Ascending aorta (tissue), 2 donors: ENCODE measurements around the gene OR7A5. TPM values are rescaled to one million over a fixed set of nuclear protein-coding genes. Genes with fewer than 3 reads are reported as not detected.

ENCODE experiments used
- DNase-seq, 2 donors: peaks; one replicate each; pipeline ENCODE4 v3.0.0-alpha.2; 2019; ENCODE audit warnings: low spot score in 2 of 2
- H3K27ac ChIP-seq, 2 donors: fragments of 200-600 bp; sonication (generic); one replicate each; pipeline ENCODE4 v1.5.1; 2016 to 2017; ENCODE audit warnings: mild to moderate bottlenecking in 1 of 2
- H3K27me3 ChIP-seq: fragments of 200-600 bp; sonication (generic); one replicate; pipeline ENCODE4 v1.5.1; 2017
- H3K36me3 ChIP-seq, 2 donors: fragments of 200-600 bp; sonication (generic); one replicate each; pipeline ENCODE4 v1.5.1; 2016
- H3K4me1 ChIP-seq, 2 donors: fragments of 200-600 bp; sonication (generic); one replicate each; pipeline ENCODE4 v1.5.1; 2016 to 2017; ENCODE audit warnings: mild to moderate bottlenecking in 1 of 2
- H3K4me3 ChIP-seq, 2 donors: fragments of 200-600 bp; sonication (generic); one replicate each; pipeline ENCODE4 v1.5.1; 2016 to 2017; ENCODE audit warnings: mild to moderate bottlenecking in 1 of 2
- H3K9me3 ChIP-seq, 2 donors: fragments of 200-600 bp; sonication (generic); one replicate each; pipeline ENCODE4 v1.5.1; 2016
- CTCF ChIP-seq, 3 experiments: fragments of 200-600 bp in 2 of 3; fragments of 450-650 bp in 1 of 3; sonication (generic) in 2 of 3; IDR thresholded peaks; one replicate each; pipeline ENCODE4 v1.5.1; 2016 to 2019; ENCODE audit warnings: antibody characterized with exemption in 3 of 3, mild to moderate bottlenecking in 1 of 3, moderate library complexity in 1 of 3
- intact Hi-C: fragments of 100-400 bp; cut with DNase I; formaldehyde crosslinking; loops from one replicate; pipeline ENCODE4 v1.15.1; 2023
- total RNA-seq: library from RNA; depleted of rRNA; stranded (reverse); fragments of >200 nt; gene quantifications from one replicate; pipeline ENCODE4 v1.1.0, GENCODE V29; 2016

OR7A5 gene
- not detected for total RNA-seq

GRCh38 chr19:14835011-14835410 is at the start of gene OR7A5, which contains the start of gene OR7C1:
TSS of gene OR7A5 (minus strand) at chr19:14835185. CDS start at chr19:14828241, 6,944 bp downstream.
TSS of gene OR7C1 (minus strand) at chr19:14835185. CDS start at chr19:14800136, 35,049 bp downstream.
- Histone ChIP-seq H3K36me3 (no peaks in the 10 kb centered on the region), H3K9me3 (no peaks in the 10 kb centered on the region), H3K27ac (no peak within 1 kb of the TSS), H3K27me3 (no peaks in the 10 kb centered on the region), H3K4me1 (no peaks in the 10 kb centered on the region), H3K4me3 (no peak within 1 kb of the TSS)
- intact Hi-C loops, result no loop called here
- DNase-seq, result no peak
- no peak for TF ChIP-seq CTCF (IDR thresholded peaks at IDR 0.05)

- TF ChIP-seq CTCF (IDR thresholded peaks at IDR 0.05), result no peak
- intact Hi-C loops, result no loop called here
- no peaks in the 10 kb centered on the region for H3K4me1 ChIP-seq
- H3K4me3 ChIP-seq, result no peak overlapping the region
- H3K27me3 ChIP-seq, result no peaks in the 10 kb centered on the region
- DNase-seq, result no peak
- H3K36me3 ChIP-seq, result no peaks in the 10 kb centered on the region
- H3K27ac ChIP-seq, result no peak overlapping the region
- H3K9me3 ChIP-seq, result no peaks in the 10 kb centered on the region
Measured at GRCh38 chr19:14871619-14872230, 36.7 kb upstream of the OR7A5 start.

GRCh38 chr19:14868497-14868896 is 33.5 kb upstream of the OR7A5 start:
- TF ChIP-seq CTCF (IDR thresholded peaks at IDR 0.05), result no peak
- no peaks in the 10 kb centered on the region for H3K9me3 ChIP-seq
- no peak overlapping the region for H3K27ac ChIP-seq
- H3K4me3 ChIP-seq, result no peak overlapping the region
- intact Hi-C loops, result no loop called here
- H3K36me3 ChIP-seq, result no peaks in the 10 kb centered on the region
- no peaks in the 10 kb centered on the region for H3K27me3 ChIP-seq
- H3K4me1 ChIP-seq, result no peaks in the 10 kb centered on the region
- DNase-seq, result no peak

- DNase-seq, result no peak
- Histone ChIP-seq H3K9me3 (no peaks in the 10 kb centered on the region), H3K27ac (no peak within 1 kb of the TSS), H3K27me3 (no peaks in the 10 kb centered on the region), H3K4me1 (no peaks in the 10 kb centered on the region), H3K4me3 (no peak within 1 kb of the TSS), H3K36me3 (no peaks in the 10 kb centered on the region)
- TF ChIP-seq CTCF (IDR thresholded peaks at IDR 0.05), result no peak
- intact Hi-C loops, result no loop called here
Measured at GRCh38 chr19:14848822-14849221, 13.8 kb upstream of the OR7A5 start, which contains the start of gene OR7A10. TSS of gene OR7A10 (minus strand) at chr19:14848922. CDS start at chr19:14841877, 7,045 bp downstream.

GRCh38 chr19:14843578-14843977 is 8.6 kb upstream of the OR7A5 start:
- Histone ChIP-seq H3K36me3 (no peaks in the 10 kb centered on the region), H3K27ac (no peak overlapping the region), H3K27me3 (no peaks in the 10 kb centered on the region), H3K4me1 (no peaks in the 10 kb centered on the region), H3K9me3 (no peaks in the 10 kb centered on the region), H3K4me3 (no peak overlapping the region)
- intact Hi-C loops, result no loop called here
- TF ChIP-seq CTCF (IDR thresholded peaks at IDR 0.05), result no peak
- no peak for DNase-seq
